Kidney epithelial cell (primary cell): ENCODE results near the gene VMP1. TPM values are rescaled to one million over a fixed set of nuclear protein-coding genes. Genes with fewer than 3 reads are reported as not detected.

Source experiments
- DNase-seq: peaks from one replicate; pipeline ENCODE4 v3.0.0-alpha.2; 2010; ENCODE audit warnings: low read depth
- H3K27me3 ChIP-seq: 2 replicates; pipeline ENCODE4 v1.6.0; 2011; ENCODE audit warnings: low read length; ENCODE audit not compliant: control insufficient read depth, insufficient read depth
- H3K36me3 ChIP-seq: 2 replicates; pipeline ENCODE4 v1.5.1; 2011; ENCODE audit warnings: low read length; ENCODE audit not compliant: control insufficient read depth, insufficient read depth
- H3K4me3 ChIP-seq: 2 replicates; pipeline ENCODE4 v1.5.1; 2011; ENCODE audit warnings: low read depth, mild to moderate bottlenecking, control low read depth, low read length
- total RNA-seq: library from RNA; depleted of rRNA; stranded (reverse); fragments of >200 nt; gene quantifications from 2 replicates; pipeline ENCODE4 v1.2.3, GENCODE V29; 2015
- TF ChIP-seq, protein P1 (sequence below): IDR thresholded peaks from 2 replicates; pipeline ENCODE4 v1.5.1; 2011; ENCODE audit warnings: mild to moderate bottlenecking, moderate library complexity, low read length, control low read depth, inconsistent platforms; ENCODE audit not compliant: insufficient read depth, poor library complexity, severe bottlenecking

VMP1 gene
- total RNA-seq, 1 donor from 2014 or later: 224 TPM

DNA sequence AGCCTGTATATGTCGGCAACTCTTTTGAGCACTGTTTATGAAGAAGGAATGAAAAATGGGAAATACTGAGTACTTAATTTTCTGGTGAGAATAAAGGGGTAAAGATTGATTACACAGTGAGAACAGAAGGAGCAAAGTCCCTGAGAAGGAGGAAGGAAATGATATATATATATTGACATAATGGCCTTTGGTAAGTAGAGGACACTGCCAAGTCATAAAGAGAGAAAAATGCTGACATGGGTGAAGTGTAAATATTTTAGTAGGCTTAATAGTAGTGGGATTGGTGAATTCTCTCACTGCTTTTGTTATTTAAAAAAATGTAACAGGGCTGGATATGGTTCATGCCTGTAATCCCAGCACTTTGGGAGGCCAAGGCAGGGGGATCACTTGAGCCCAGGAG is 16.2 kb downstream of the VMP1 start:
- no peak overlapping the region for H3K4me3 ChIP-seq
- TF ChIP-seq, protein P1, sequence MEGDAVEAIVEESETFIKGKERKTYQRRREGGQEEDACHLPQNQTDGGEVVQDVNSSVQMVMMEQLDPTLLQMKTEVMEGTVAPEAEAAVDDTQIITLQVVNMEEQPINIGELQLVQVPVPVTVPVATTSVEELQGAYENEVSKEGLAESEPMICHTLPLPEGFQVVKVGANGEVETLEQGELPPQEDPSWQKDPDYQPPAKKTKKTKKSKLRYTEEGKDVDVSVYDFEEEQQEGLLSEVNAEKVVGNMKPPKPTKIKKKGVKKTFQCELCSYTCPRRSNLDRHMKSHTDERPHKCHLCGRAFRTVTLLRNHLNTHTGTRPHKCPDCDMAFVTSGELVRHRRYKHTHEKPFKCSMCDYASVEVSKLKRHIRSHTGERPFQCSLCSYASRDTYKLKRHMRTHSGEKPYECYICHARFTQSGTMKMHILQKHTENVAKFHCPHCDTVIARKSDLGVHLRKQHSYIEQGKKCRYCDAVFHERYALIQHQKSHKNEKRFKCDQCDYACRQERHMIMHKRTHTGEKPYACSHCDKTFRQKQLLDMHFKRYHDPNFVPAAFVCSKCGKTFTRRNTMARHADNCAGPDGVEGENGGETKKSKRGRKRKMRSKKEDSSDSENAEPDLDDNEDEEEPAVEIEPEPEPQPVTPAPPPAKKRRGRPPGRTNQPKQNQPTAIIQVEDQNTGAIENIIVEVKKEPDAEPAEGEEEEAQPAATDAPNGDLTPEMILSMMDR: no peak
- no peaks in the 10 kb centered on the region for H3K36me3 ChIP-seq
- no peak for DNase-seq
- H3K27me3 ChIP-seq: no peaks in the 10 kb centered on the region

DNA sequence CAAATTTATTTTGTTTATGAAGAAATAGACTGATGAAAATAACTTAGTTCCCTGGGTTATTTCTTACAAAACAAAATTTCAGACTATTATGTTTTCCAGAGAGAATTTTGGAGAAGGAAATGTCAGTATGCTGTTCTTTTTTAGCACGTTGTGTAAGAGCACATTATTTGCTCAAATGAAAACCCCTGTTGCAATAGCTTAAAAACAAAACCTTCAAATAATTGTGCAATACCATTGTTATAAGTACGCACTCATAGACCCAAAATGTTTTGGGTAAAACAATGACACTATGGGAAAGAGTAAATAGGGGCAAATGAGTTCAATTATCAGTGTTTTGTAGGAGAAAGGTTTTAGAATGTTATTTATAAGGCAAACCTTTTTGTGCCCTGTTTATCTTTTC is 18.2 kb downstream of the VMP1 start:
- H3K36me3 ChIP-seq: no peaks in the 10 kb centered on the region
- TF ChIP-seq, protein P1: no peak

DNA sequence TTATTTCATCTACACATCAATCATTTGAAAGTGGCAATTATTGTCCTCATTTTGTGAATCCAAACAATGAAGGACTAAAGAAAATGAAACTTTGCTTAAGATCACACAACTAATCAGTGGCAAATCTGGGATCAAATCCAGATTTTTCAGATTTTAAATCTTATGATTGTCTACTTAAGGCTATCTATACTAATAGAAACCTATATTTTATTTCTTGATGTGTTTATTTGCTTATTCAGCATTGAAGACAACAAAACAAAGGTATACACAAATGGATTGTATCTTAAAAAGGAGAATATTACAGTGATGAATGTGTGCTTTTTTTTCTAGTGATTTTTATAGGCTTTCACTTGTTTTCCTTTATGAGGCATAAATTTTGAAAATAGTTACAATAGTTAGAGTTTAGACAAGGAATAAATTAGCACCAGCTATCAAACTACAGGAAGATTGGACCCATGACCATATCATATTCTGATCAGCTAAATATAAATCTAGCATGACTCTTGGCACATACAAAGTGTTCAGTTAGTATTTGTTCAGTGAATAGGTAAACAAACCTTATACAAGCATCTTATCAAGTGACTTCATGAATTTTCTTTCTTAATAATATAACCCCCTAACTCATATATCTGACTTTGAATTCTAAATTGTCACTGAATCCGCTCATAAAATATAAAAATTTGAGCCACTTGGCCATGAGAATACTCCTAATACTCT is 20.5 kb downstream of the VMP1 start:
- no peaks in the 10 kb centered on the region for H3K36me3 ChIP-seq
- H3K4me3 ChIP-seq: no peak overlapping the region
- TF ChIP-seq, protein P1: no peak
- DNase-seq: no peak
- H3K27me3 ChIP-seq: no peaks in the 10 kb centered on the region

More for the DNA sequence above, 18.2 kb downstream of the VMP1 start:
- no peak overlapping the region for H3K4me3 ChIP-seq
- DNase-seq: no peak
- no peaks in the 10 kb centered on the region for H3K27me3 ChIP-seq

DNA sequence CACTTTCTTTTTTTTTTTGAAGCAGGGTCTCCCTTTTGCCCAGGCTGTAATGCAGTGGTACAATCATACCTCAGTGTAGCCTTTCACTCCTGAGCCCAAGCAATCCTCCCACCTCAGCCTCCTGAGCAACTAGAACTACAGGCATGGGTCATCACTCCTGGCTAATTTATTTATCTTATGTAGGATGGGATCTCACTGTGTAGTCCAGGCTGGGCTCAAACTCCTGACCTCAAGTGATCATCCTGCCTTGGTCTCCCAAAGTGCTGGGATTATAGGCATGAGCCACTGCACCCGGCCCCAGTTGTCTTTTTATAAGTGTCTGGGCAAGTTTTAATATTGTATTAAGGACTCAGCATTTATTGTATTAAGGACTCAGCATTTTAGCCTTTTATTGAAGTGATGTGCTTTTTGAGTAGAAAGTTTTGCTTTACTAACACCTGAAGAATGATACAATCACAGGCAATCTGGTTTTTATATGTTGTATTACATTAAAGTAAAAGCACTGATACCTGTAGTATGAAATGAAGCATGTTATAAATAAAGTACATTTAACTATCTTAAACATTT is 22.9 kb downstream of the VMP1 start:
- no peak overlapping the region for H3K4me3 ChIP-seq

DNA sequence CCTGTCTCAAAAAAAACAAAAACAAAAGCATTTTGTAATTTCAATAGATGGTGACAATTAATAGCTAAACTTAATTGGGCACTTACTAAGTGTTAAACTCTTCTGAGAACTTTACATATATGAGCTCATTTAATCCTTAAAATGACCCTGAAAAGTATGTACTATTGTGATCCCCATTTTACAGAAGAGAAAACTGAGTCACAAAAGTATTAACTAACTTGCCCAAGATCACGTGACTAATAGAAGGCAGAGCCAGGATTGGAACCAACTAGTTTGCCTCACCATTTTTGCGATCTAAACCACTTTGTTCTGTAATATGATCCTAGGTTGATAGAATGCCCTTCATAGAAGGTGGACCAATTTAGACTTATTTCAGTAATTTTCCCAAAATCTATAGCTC is 26.2 kb downstream of the VMP1 start:
- Histone ChIP-seq H3K4me3 (no peak overlapping the region), H3K36me3 (no peaks in the 10 kb centered on the region), H3K27me3 (no peaks in the 10 kb centered on the region)
- TF ChIP-seq, protein P1: no peak
- DNase-seq: no peak

More for the DNA sequence above, 22.9 kb downstream of the VMP1 start:
- no peak for DNase-seq
- Histone ChIP-seq H3K36me3 (no peaks in the 10 kb centered on the region), H3K27me3 (no peaks in the 10 kb centered on the region)
- TF ChIP-seq, protein P1: no peak
